ENCODE data around the gene C1R. TPM values are rescaled to one million over a fixed set of nuclear protein-coding genes. Genes with fewer than 3 reads are reported as not detected.
A peak's percentile ranks its signal among the peaks of the same experiment; 100 is the strongest.

The C1R gene
- total RNA-seq, 1 experiment from 2014 or later = 9.6 TPM

DNA sequence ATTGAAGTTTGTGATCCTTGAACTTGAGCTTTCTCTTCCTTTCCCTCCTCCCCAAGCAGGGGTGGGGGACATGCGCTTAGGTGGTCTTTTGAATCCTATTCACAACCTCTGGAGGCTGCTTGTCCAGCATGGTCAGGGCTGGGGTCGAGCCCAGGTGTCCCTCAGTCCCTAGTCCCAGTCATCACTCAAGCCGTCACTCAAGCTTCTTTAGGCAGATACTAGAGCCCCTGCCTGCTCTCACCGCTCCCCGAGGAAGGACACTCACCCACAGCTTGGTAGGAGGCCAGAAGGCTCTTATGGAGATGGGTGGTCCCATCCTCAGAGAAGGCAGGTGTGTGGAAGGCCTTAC lies 17.3 kb upstream of the C1R start:
- peak overlapping the region; percentile 92 for H3K4me3 ChIP-seq (ENCODE audit: low read length)
- H3K27me3 ChIP-seq (ENCODE audit: low read length) = no peaks in the 10 kb centered on the region
- POLR2A ChIA-PET (ENCODE audit: unreplicated experiment) = no interaction called here
- H3K27ac ChIP-seq (ENCODE audit: low read length) = no peak overlapping the region
- H2AFZ ChIP-seq (ENCODE audit: low read length) = no peak overlapping the region
- no peak overlapping the region for H3K9ac ChIP-seq (ENCODE audit: low read length)
- H3F3A ChIP-seq (ENCODE audit: low read length, unreplicated experiment) = no peaks in the 10 kb centered on the region
- no peak for ATAC-seq
- TF ChIP-seq EZH2 (IDR thresholded peaks at IDR 0.05; ENCODE audit: low read length, unreplicated experiment) = no peak
- TF ChIP-seq EZH2phosphoT487 (IDR thresholded peaks at IDR 0.05; ENCODE audit: borderline replicate concordance, low read length) = no peak
- TF ChIP-seq, protein P1, sequence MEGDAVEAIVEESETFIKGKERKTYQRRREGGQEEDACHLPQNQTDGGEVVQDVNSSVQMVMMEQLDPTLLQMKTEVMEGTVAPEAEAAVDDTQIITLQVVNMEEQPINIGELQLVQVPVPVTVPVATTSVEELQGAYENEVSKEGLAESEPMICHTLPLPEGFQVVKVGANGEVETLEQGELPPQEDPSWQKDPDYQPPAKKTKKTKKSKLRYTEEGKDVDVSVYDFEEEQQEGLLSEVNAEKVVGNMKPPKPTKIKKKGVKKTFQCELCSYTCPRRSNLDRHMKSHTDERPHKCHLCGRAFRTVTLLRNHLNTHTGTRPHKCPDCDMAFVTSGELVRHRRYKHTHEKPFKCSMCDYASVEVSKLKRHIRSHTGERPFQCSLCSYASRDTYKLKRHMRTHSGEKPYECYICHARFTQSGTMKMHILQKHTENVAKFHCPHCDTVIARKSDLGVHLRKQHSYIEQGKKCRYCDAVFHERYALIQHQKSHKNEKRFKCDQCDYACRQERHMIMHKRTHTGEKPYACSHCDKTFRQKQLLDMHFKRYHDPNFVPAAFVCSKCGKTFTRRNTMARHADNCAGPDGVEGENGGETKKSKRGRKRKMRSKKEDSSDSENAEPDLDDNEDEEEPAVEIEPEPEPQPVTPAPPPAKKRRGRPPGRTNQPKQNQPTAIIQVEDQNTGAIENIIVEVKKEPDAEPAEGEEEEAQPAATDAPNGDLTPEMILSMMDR (conservative IDR thresholded peaks at IDR 0.05; ENCODE audit: low read depth, low read length) = no peak
- intact Hi-C loops (cut with micrococcal nuclease) = loop anchor here (2.0 kb wide), 1 partner anchor 49 kb away; the partner anchor contains the start of gene C1S
- no peaks in the 10 kb centered on the region for H3K9me3 ChIP-seq (ENCODE audit: low read length)
- H3K79me2 ChIP-seq (ENCODE audit: low read length) = peaks cover 19% of the 10 kb centered on the region; the same call in 1 of the 2 replicates
- DNase-seq = no peak
- peak overlapping the region; percentile 82 for H3K4me2 ChIP-seq (ENCODE audit: low read length)
- no peaks in the 10 kb centered on the region; the same call in 1 of the 2 replicates for H3K4me1 ChIP-seq (ENCODE audit: insufficient read depth, low read length)
- BruUV-seq (replicated peaks) = no TSS peak
- peaks cover 5% of the 10 kb centered on the region; the same call in 1 of the 2 replicates for H3K36me3 ChIP-seq (ENCODE audit: low read depth, low read length)
- H3K9me2 ChIP-seq (replicated peaks; ENCODE audit: low read length) = no peaks in the 10 kb centered on the region
- CTCF ChIA-PET = no interaction called here
- H4K20me1 ChIP-seq (ENCODE audit: low read length) = no peaks in the 10 kb centered on the region

DNA sequence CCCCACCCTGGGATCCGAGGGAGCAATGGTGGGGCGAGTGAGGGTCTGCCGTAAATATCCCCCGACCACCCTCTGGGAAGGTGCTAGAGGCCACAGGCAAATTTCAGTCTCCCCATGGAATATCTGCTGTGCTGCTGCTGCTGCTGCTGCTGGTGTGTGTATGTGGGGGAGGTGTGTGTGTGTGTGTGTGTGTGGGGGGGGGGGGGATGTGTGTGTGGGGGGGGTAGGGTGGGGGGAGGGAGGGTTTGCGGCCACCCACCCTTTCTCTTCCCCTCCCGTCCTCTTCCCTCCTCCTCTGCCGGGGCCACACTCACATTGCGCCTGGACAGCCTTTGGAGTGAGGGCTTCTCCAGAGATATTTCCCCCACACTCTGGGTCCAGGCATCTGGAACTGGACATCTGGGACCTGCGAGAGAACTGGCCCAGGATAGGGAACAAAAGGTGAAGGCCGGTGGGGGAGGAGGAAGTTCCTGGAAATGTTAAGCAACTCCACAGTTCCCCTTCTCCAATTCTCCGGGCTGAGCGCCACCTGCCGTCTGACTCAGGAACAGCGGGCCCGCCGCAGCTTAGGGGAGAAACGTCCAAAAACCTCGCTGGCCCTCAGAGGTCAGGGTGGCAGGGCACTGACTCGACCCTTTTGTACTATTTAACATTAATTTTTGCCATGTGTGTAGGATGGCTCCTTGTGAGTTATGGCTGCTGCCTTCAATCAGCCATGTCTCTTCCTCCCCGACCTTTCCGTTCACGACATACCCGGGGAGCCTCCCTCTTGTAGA lies 16.7 kb upstream of the C1R start, which contains the start of gene C1RL:
TSS of gene C1RL (minus strand) at position 419 of the 776 bp plus-strand sequence. CDS start at position 385, 34 bp downstream.
- TF ChIP-seq, protein P1 (conservative IDR thresholded peaks at IDR 0.05; ENCODE audit: low read depth, low read length) = peak; percentile 83
- TF ChIP-seq EZH2phosphoT487 (IDR thresholded peaks at IDR 0.05; ENCODE audit: borderline replicate concordance, low read length) (no peak), EZH2 (IDR thresholded peaks at IDR 0.05; ENCODE audit: low read length, unreplicated experiment) (no peak)
- POLR2A ChIA-PET (ENCODE audit: unreplicated experiment) = interaction anchor here (0.6 to 1.1 kb wide), 2 partner anchors 37 to 165 kb away, joined by 3 to 10 read pairs; partner anchors contain the start of gene C12orf57
- Histone ChIP-seq H3K79me2 (ENCODE audit: low read length) (peaks cover 19% of the 10 kb centered on the region; the same call in 1 of the 2 replicates), H3K4me1 (ENCODE audit: insufficient read depth, low read length) (no peaks in the 10 kb centered on the region; the same call in 1 of the 2 replicates), H3K36me3 (ENCODE audit: low read depth, low read length) (peaks cover 5% of the 10 kb centered on the region; the same call in 1 of the 2 replicates), H3K9ac (ENCODE audit: low read length) (peak within 1 kb of the TSS; percentile 84), H2AFZ (ENCODE audit: low read length) (peak within 1 kb of the TSS; percentile 80), H3F3A (ENCODE audit: low read length, unreplicated experiment) (no peaks in the 10 kb centered on the region), H3K27me3 (ENCODE audit: low read length) (no peaks in the 10 kb centered on the region), H3K4me2 (ENCODE audit: low read length) (peak within 1 kb of the TSS; percentile 82), H4K20me1 (ENCODE audit: low read length) (no peaks in the 10 kb centered on the region), H3K9me3 (ENCODE audit: low read length) (no peaks in the 10 kb centered on the region), H3K4me3 (ENCODE audit: low read length) (peak within 1 kb of the TSS; percentile 92), H3K9me2 (replicated peaks; ENCODE audit: low read length) (no peaks in the 10 kb centered on the region), H3K27ac (ENCODE audit: low read length) (peak within 1 kb of the TSS; percentile 58)
- CTCF ChIA-PET = no interaction called here
- ATAC-seq (peak; percentile 68), DNase-seq (peak; percentile 81)
- TSS peak; percentile 41 for BruUV-seq (replicated peaks)
- intact Hi-C loops (cut with micrococcal nuclease) = loop anchor here (2.0 kb wide), 1 partner anchor 48 kb away; the partner anchor contains the start of gene C1S
